ENCODE results near the gene SLC20A1.
"Not testable (repeated sequence)": the region's sequence is repeated elsewhere in the genome, so short reads cannot be mapped to it uniquely, and the experiment has no call there.

SLC20A1 gene

GRCh38 chr2:112683550-112684414 lies 38.0 kb downstream of the SLC20A1 start:
- DNase-seq (ENCODE audit: low read depth), result no peak

DNA sequence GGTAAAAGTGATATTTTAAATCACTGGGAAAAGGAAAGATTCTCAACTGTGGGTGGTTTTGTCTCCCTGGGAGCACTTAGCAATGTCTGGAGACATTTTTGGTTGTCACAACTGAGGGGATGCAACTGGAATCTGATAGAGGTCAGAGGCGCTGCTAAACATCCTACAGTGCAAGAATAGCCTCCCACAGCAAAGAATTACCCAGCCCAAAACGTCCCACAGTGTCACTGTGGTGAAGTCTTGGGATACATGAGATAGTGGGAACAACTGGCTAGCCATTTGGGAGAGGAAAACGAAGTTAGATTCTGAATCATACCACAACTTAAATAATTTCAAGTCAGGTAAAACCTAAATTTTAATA lies 38.7 kb downstream of the SLC20A1 start:
- no peak for DNase-seq (ENCODE audit: low read depth)

DNA sequence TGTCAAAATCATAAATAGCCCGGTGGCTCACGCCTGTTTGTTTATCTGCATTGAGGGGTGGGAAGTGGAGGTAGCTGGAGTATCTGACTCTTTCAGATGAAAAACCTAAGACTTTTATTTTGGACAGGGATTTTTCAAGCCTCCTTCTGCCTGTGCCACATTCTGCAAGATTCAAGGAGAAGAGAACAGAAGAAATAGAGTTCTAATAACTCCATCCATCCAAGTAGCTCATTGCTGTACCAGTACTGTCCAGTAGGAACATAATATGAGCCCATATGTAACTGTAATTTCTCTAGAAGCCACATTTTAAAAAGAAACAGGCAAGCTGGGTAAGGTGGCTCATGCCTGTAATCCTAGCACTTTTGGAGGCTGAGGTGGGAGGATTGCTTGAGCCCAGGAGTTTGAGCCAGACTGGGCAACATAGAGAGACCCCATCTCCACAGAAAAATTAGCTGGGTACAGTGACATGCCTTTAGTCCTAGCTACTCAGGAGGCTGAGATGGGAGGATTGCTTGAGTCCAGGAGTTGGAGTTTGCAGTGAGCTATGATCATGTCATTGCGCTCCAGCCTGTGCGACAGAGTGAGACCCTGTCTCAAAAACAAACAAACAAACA lies 39.6 kb downstream of the SLC20A1 start:
- no peak for DNase-seq (ENCODE audit: low read depth)

DNA sequence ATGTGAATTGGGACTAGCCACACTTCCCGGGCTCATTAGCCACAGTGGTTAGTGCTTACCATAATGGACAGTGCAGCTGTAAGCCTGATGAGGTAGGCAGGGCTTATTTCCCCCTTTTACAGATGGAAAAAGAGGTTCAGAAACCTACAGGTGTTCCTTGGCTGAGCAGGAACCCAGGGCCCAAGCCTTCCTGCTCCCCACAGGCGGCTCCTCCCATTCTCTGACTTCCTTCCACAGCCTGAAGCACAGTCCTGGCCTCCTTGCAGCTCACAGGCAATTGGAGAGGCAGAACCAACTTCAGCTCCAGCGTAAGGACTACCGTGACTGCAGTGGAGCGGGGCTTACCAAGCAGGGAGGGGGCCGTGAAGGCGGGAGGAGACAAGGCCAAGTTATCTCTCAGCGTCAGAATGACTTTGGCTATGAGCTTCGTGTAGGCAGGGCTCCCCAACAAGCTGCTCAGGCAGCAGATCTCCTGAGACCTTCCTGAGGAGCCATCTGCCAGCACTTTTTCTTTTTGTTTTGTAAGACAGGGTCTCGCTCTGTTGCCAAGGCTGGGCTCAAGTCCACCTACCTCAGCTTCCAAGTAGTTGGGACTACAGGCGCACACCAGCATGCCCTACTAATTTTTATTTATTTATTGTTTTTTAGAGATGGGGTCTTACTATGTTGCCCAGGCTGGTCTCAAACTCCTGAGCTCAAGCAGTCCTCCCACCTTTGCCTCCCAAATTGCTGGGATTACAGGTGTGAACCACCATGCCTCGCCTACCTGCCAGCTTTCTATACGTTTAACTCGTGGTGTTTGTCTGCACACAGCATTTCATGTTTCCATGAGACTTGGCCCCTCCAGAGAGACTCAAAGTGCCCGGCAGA lies 40.8 kb downstream of the SLC20A1 start:
- no peak for DNase-seq (ENCODE audit: low read depth)

GRCh38 chr2:112687522-112687921 lies 41.8 kb downstream of the SLC20A1 start:
- no peak for DNase-seq (ENCODE audit: low read depth)

DNA sequence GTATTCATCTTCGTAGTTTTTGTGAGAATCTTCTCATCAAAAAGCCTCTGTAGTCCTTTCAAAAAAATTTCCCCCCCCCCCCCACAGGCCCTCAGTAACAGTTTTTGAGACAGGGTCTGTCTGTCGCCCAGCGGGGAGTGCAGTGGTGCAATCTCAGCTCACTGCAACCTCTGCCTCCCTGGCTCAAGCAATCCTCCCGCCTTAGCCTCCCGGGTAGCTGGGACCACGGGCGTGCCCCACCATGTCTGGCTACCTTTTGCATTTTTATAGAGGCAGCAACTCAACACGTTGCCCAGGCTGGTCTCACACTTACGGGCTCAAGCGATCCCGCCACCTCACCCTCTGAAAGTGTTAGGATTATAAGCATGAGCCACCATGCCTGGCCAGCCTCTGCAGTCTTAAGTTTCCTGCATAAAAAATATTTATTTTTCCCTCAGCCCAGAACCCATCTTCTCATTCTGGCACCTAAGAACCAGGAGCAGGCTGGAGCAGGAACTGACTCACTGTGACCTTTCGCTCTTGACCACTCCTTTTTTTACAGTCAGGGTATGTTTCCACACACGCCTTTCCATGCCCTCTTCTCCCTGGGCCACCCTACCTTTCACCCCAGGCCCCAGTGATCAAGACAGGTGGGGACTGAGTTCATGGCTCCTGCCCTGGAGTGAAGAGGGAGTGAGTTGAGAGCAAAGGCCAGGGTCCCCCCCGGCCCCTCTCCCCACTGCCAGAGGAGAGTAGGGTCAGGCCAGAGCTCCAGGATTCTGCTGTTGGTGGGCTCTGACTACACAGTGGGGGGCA lies 42.5 kb downstream of the SLC20A1 start:
- DNase-seq (ENCODE audit: low read depth), result no peak

GRCh38 chr2:112690853-112691401 lies 45.2 kb downstream of the SLC20A1 start:
- DNase-seq (ENCODE audit: low read depth), result no peak

DNA sequence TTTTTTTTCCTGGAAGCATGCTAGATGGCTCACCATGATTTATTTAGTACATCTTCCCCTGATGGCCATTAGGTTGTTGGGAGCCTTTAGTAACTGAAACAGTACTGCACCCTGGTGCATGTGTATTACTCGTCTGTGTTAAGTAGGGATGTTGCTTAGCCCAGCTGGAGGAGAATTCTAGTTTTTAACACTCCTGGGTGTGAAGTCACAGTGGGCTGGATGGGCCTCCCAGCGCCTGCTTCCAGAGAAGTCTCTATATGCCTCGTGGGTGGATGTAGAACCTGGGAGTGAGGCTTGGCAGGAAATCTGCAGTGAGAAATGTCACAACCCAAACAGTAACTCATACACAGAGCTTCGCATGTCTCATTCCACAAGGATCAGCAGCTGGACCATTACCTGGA lies 46.1 kb downstream of the SLC20A1 start:
- DNase-seq (ENCODE audit: low read depth), result no peak

DNA sequence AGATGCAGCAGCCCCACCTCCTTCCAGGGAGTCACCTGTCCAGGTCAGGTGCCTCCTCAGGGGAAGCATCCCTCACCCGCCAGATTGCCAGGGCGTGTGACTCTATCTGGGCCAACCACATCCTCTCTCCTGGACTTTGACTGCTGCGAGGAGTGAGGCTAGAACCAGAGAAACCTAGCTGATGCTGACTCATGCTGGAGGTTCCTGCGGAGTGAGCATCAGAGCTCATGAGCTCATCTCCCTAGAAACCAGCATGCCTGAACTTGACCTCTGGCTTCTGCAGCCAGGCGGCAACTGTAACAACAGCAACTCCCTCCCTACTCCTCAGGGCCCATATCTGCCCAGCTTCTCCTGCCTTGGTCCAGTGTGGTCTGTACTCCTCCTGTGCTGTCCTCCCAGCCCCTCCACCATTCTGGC lies 46.8 kb downstream of the SLC20A1 start:
- no peak for DNase-seq (ENCODE audit: low read depth)

DNA sequence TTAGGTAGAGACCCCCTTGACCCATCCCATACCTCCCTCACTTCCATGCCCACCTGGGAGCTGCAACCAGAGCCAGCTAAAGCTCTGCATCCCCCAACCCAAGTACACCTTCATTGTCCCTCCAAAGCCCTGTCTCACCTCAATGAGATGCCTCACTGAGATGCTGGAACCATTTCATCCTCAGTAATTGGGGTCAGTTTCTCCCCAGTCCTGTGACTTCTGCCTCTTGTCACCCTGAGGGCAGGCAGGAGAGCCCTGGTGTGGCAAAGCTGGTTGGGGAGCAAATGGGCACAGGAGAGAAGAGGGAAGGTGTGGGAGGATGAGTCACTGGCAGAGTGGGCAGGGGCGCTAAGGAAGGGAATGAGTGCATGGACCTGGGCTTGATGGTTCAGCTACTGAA lies 47.2 kb downstream of the SLC20A1 start:
- no peak for DNase-seq (ENCODE audit: low read depth)

- no peak for DNase-seq (ENCODE audit: low read depth)
Observed at GRCh38 chr2:112693596-112693995, 47.9 kb downstream of the SLC20A1 start.

DNA sequence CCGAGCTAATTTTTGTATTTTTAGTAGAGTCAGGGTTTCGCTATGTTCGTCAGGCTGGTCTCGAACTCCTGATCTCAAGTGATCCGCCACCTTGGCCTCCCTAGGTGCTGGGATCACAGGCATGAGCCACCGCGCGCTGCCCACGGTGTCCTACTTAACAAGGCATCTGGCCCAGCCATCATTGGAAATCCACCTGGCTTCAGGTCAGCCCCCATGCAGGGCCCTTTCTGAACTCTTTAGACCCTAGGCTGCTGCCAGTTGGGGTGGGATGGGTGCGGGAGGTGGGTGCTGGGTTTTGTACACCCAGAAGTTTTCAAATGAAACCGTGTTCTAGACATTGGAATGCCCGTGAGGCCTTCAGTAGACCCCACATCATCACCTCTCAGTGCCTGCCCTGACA lies 48.4 kb downstream of the SLC20A1 start:
- DNase-seq (ENCODE audit: low read depth), result no peak

GRCh38 chr2:112698834-112699515 lies 53.2 kb downstream of the SLC20A1 start:
- DNase-seq (ENCODE audit: low read depth), result no peak

DNA sequence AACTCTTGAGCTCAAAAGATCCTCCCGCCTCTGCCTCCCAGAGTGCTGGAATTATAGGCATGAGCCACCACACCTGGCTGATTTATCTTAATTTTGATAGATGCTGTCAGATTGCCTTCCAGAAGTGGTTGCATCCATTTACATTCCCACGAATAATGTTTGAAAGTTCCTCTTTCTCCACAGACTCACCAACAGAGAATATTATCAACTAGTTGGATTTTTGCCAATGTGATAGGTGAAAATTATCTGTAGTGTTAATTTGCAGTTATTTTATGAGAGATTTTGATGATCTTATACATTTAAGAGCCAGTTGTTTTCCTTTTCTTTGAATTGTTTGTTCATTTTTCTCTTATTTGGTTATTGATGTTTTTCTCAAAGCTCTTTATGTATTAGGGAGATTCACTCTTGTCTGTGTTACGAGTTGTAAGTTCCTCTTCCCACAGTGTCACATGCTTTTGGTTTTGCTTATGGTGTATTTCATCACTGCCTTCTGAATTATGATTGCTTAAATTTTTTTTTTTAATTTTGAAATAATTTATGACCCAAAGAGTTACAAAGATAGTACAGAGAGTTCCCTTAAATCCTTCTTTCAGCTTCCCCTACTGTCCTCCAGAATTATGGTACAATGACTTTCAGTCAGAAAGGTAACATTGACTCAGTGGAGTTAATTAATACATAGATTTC lies 54.4 kb downstream of the SLC20A1 start:
- DNase-seq (ENCODE audit: low read depth), result no peak

- no peak for DNase-seq (ENCODE audit: low read depth)
Observed at GRCh38 chr2:112701052-112701451, 55.3 kb downstream of the SLC20A1 start.

DNA sequence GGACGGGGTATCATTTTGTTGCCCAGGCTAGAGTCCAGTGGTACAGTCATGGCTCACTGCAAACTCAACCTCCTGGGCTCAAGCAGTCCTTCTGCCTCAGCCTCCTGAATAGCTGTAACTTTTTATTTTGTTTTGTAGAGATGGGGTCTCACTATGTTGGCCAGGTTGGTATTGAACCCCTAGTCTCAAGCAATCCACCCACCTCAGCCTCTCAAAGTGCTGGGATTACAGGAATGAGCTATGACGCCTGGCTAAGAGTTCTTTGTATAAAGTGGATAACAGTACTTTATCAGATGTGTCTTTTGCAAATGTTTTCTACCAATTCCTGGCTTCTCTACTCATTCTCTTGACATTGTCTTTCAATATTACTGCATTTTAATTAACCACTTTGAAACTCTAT lies 57.9 kb downstream of the SLC20A1 start:
- DNase-seq (ENCODE audit: low read depth), result no peak

- no peak for DNase-seq (ENCODE audit: low read depth)
Observed at GRCh38 chr2:112705575-112705974, 59.8 kb downstream of the SLC20A1 start.

GRCh38 chr2:112706170-112706664 lies 60.5 kb downstream of the SLC20A1 start:
- no peak for DNase-seq (ENCODE audit: low read depth)

- DNase-seq (ENCODE audit: low read depth), result not testable (repeated sequence)
Observed at GRCh38 chr2:112706947-112707346, 61.2 kb downstream of the SLC20A1 start.

DNA sequence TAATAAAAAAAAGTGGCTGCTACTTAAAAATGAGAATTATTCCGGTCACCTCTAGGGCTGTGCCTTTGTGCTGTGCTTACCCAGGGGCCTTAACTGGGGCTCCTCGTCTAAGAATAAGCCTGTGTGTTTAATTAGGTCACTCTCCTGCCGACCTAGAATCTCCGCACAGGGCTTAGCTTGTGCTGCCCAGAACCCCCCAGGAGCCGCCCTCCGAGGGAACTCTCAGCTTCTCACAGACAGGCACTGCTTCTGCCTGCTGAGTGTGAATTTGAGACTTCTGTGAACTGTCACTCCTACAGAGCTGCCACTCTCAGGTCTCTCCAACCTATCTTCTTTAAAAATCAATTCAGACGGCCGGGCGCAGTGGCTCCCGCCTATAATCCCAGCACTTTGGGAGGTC lies 63.2 kb downstream of the SLC20A1 start:
- DNase-seq (ENCODE audit: low read depth), result no peak
